Right lobe of liver (tissue), 6 donors: Measurements from ENCODE around the gene NFIA. TPM values are rescaled to one million over a fixed set of nuclear protein-coding genes. Genes with fewer than 3 reads are reported as not detected.

ENCODE experiments used
- ATAC-seq, 4 donors: fragments of 200-7000 bp; cut with Tn5 transposase; one replicate each; pipeline ENCODE4 v1.9.1; 2020; ENCODE audit warnings: mild to moderate bottlenecking in 4 of 4, moderate library complexity in 4 of 4
- DNase-seq, 3 donors: peaks; one replicate each; pipeline ENCODE4 v3.0.0-alpha.2; 2020
- H3K27ac ChIP-seq, 3 donors: fragments of 200-600 bp; one replicate each; pipeline ENCODE4 v1.8.0; 2022
- H3K27me3 ChIP-seq, 2 donors: fragments of 200-600 bp; one replicate each; pipeline ENCODE4 v1.8.0; 2022
- H3K36me3 ChIP-seq, 4 donors: fragments of 200-600 bp; sonication (generic) in 1 of 4; one replicate each; pipeline versions ENCODE4 v1.5.1 to v1.8.0; 2017 to 2022; ENCODE audit warnings: control low read depth in 1 of 4
- H3K4me1 ChIP-seq, 4 donors: fragments of 200-600 bp; sonication (generic) in 1 of 4; one replicate each; pipeline versions ENCODE4 v1.5.1 to v1.8.0; 2017 to 2022; ENCODE audit warnings: control low read depth in 1 of 4
- H3K4me3 ChIP-seq, 3 donors: fragments of 200-600 bp; one replicate each; pipeline ENCODE4 v1.8.0; 2022
- H3K9me3 ChIP-seq, 4 donors: fragments of 200-600 bp; sonication (generic) in 1 of 4; one replicate each; pipeline versions ENCODE4 v1.5.1 to v1.8.0; 2017 to 2022; ENCODE audit warnings: control low read depth in 1 of 4
- CTCF ChIP-seq, 4 donors: fragments of 200-600 bp in 3 of 4; fragments of 450-650 bp in 1 of 4; IDR thresholded peaks; one replicate each; pipeline versions ENCODE4 v1.5.1 to v1.8.0; 2016 to 2022; ENCODE audit warnings: antibody characterized with exemption in 4 of 4, mild to moderate bottlenecking in 2 of 4
- POLR2A ChIP-seq: fragments of 450-650 bp; IDR thresholded peaks from one replicate; pipeline ENCODE4 v1.6.1; 2017; ENCODE audit warnings: antibody characterized with exemption, mild to moderate bottlenecking
- WGBS: methylation state at CpG from one replicate; pipeline ENCODE4 v1.1.6; 2018; ENCODE audit warnings: low coverage, low lambda C conversion rate; ENCODE audit not compliant: insufficient coverage; ENCODE audit errors: missing lambda C conversion rate; 5-methylcytosine and 5-hydroxymethylcytosine counted together
- intact Hi-C, 2 donors: fragments of 100-400 bp; cut with DNase I; formaldehyde crosslinking; loops; one replicate each; pipeline versions ENCODE4 v1.11.2 to v1.14.1; 2022
- total RNA-seq, 6 experiments: library from RNA; depleted of rRNA in 2 of 6; stranded (reverse); fragments of >200 nt in 2 of 6; fragmentation: NEBNext Ultra II Directional in 3 of 6; extraction: Animal tissue kit (Norgen Biotek cat#: 25700) in 3 of 6; gene quantifications; one replicate each; pipeline versions ENCODE4 v1.1.0 to v1.2.4, GENCODE V29; 2016 to 2023
- donor health status: DM: no; HTN: yes; CAD: no.
- donor health status: DM: no; HTN: no; CAD: no.
- donor health status: DM: no; HTN: no; CAD: no.
- donor health status: DM: no; HTN: yes; CAD: no.
- donor health status: DM: no; HTN: yes; CAD: no.

The NFIA gene
- total RNA-seq, 6 experiments from 2014 or later = 36.7 to 97.2 (median 57.9) TPM

DNA sequence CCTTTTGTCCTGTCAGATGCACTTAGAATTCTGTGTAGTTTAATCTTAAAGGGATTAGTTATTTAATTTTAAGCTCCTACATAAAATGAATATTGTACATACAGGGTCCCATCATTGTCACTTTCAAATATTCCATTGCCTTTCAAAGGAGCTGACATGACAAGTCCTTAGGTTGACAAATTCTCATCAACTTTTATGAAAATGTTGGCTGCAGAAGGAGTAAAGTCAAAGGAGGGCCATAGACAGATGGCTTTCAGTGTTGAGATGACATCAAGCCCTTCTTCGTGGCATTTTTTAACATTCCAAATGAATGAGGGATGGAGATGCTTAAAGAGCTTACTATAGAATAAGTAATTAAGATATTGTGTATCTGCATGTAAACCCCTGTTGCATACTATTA lies 15.4 kb downstream of the NFIA start:
- 59% methylated on average over 1 of the region's 1 CpG for WGBS
- no peaks in the 10 kb centered on the region for H3K27me3 ChIP-seq
- no peak for ATAC-seq
- peaks cover 0 to 38% (median 4%) of the 10 kb centered on the region in 4 donors for H3K4me1 ChIP-seq
- intact Hi-C loops = no loop called here
- no peak overlapping the region for H3K27ac ChIP-seq
- no peaks in the 10 kb centered on the region for H3K9me3 ChIP-seq
- H3K36me3 ChIP-seq = no peaks in the 10 kb centered on the region
- DNase-seq = no peak
- TF ChIP-seq POLR2A (no peak), CTCF (IDR thresholded peaks at IDR 0.05) (no peak)
- no peak overlapping the region for H3K4me3 ChIP-seq

DNA sequence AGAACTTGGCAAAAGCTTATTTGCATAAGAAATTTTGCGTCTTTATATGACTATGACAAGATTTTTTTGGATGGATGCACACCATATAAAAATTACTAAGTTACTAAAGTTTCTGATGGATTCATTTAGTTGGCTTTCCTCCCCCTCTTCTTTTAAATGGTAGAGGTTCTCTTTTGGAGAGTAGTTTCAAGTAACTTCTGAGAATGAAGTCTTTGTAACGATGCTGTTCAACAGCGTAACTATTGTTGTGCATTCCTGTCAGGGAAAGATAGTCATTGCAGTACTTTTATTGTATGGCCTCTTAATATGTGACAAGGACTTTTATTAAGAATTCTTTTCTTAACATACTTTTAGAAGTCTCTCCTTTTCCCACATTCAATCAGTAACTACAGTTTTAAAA lies 16.0 kb downstream of the NFIA start:
- ATAC-seq (no peak), DNase-seq (no peak)
- no peaks in the 10 kb centered on the region for H3K27me3 ChIP-seq
- H3K4me1 ChIP-seq = peaks cover 0 to 32% (median 3%) of the 10 kb centered on the region in 4 donors
- no peaks in the 10 kb centered on the region for H3K9me3 ChIP-seq
- TF ChIP-seq POLR2A (no peak), CTCF (IDR thresholded peaks at IDR 0.05) (no peak)
- intact Hi-C loops = no loop called here
- H3K36me3 ChIP-seq = no peaks in the 10 kb centered on the region
- WGBS = 87% methylated on average over 3 of the region's 3 CpGs
- H3K27ac ChIP-seq = no peak overlapping the region
- H3K4me3 ChIP-seq = no peak overlapping the region

DNA sequence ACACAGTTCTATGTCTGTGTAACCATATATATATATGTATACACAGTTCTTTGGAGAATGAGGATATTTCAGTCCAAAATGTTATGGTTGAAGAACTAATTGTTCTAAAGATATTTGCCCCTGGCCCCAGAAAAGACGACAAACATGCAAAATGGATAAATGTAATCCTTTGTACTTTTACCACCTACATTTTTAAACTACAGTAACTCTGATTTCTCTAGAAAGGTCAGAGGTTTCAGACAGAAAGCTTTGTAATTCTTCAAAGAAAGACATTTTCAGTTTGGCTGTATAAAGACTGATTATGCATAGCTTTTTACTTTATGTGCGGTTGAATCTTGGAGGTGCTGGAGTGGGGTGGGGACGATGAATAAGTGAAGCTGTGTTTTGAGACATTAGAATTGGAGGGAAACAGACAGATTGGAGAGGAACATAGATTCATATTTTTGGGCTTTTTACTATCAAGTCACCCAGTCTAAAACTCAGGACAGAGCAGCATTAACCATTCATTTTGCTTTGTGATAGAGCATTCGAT lies 16.6 kb downstream of the NFIA start:
- intact Hi-C loops = no loop called here
- Histone ChIP-seq H3K4me1 (peaks cover 0 to 25% (median 0%) of the 10 kb centered on the region in 4 donors), H3K27ac (no peak overlapping the region), H3K9me3 (no peaks in the 10 kb centered on the region), H3K4me3 (no peak overlapping the region), H3K27me3 (no peaks in the 10 kb centered on the region), H3K36me3 (no peaks in the 10 kb centered on the region)
- WGBS = 81% methylated on average over 4 of the region's 4 CpGs
- no peak for DNase-seq
- ATAC-seq = no peak
- TF ChIP-seq POLR2A = no peak
- TF ChIP-seq CTCF (IDR thresholded peaks at IDR 0.05) = no peak

GRCh38 chr1:61100578-61100977 lies 18.2 kb downstream of the NFIA start:
- Histone ChIP-seq H3K4me3 (no peak overlapping the region), H3K36me3 (no peaks in the 10 kb centered on the region), H3K27me3 (no peaks in the 10 kb centered on the region), H3K4me1 (peaks cover 0 to 9% (median 0%) of the 10 kb centered on the region in 4 donors), H3K9me3 (no peaks in the 10 kb centered on the region), H3K27ac (no peak overlapping the region)
- whole genome bisulfite sequencing = 90% methylated on average over 2 of the region's 2 CpGs
- intact Hi-C loops = no loop called here
- TF ChIP-seq POLR2A (no peak), CTCF (IDR thresholded peaks at IDR 0.05) (no peak)
- ATAC-seq (no peak), DNase-seq (no peak)

GRCh38 chr1:61101536-61101935 lies 19.2 kb downstream of the NFIA start:
- TF ChIP-seq POLR2A (no peak), CTCF (IDR thresholded peaks at IDR 0.05) (no peak)
- Histone ChIP-seq H3K4me1 (peaks cover 0 to 5% (median 0%) of the 10 kb centered on the region in 4 donors), H3K9me3 (no peaks in the 10 kb centered on the region), H3K36me3 (no peaks in the 10 kb centered on the region), H3K27me3 (no peaks in the 10 kb centered on the region), H3K4me3 (no peak overlapping the region), H3K27ac (peak overlapping the region in 2 of 3 donors; percentile 14 to 53)
- ATAC-seq (peak in 2 of 4 donors; percentile 30 to 55), DNase-seq (no peak)
- intact Hi-C loops = no loop called here
- WGBS = 53% methylated on average over 5 of the region's 5 CpGs
